ENCODE measurements around the gene PHF10.
"Not testable (repeated sequence)": the region's sequence is repeated elsewhere in the genome, so short reads cannot be mapped to it uniquely, and the experiment has no call there.

The PHF10 gene

DNA sequence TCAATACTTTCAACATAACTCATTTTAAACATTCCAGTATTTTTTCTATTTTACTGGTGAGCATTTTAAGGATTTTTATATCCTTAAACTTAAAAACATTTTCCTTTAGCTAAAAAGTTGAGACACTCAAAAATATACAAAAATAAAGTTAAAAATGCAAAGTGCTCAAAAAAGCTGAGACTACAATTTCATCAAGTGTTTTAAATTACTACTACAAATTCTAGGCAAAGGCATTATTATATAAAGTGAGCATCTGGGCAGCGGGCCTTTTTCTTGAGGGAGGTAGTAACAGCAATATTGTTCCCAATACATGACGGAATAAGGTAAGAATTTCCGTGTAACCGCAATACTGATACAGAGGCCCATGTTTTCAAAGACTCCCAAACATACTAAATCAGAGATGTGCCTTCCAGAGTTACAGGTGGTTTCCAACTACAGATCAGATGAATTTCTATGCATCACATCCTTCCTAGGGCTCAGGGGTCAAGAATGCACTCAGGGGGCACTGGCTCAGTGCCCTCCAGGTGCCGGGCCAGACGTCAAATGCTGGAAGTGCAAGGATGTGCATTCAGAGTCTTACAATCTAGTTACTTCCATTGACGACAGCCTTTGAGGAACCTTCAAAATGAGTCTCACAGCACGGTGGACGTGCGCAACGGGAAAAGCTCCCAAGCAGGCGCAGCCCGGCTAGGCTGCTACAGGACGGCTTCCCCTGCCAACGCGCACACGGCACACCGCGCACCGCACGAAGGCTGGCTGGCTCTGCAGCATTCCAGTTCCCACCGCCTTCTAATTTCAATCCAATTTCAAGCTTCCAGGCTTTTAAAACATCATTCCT is 1.7 kb downstream of the PHF10 start:
- ATAC-seq: peak in 1 of 2 donors; percentile 3

DNA sequence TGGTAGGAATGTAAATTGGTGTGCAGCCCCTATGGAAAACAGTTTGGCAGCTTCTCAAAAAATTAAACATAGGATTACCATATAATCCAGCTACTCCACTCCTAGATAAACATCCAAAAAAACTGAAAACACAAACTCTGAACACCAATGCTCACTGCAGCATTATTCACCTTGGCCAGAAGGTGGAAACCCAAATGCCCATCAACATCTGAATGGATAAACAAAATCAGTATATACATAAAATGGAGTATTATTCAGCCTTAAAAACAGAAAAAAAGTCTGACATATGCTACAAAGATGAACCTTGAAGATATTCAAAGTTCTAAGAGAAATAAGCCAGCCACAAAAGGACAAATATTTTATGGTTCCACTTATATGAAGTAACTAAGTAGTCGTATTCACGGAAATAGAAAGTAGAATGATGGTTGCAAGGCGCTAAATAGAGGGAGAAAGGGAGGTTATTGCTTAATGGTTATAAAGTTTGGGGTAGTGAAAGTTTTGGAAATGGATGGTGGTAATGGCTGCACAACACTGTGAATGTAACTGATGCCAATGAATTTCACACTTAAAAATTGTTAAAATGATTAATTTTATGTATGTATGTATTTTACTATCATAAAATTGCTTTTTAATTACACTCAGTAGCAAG is 4.0 kb downstream of the PHF10 start:
- no peak for ATAC-seq

- ATAC-seq: no peak
Observed at GRCh38 chr6:169719117-169719516, 5.2 kb downstream of the PHF10 start.

DNA sequence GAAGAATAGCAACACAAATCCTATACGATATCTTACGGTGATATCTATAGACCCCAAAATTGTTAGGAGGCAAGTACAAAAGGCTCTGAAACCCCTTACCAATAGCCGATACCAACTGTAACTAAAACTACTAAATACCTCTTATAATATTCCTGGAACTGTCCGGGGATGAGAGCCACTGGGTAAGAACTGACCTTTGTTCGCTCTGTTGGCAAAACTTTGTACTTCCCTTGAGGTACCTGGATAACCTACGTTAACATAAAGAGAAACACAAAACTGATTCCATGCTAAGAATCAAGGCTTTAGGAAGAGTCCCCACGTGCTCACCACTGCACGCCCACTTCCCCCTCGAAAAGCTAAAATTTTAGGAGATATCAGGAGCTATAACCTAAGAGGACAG is 9.7 kb downstream of the PHF10 start:
- ATAC-seq: no peak

GRCh38 chr6:169714178-169714577 is 10.1 kb downstream of the PHF10 start:
- ATAC-seq: peak; percentile 61 to 63

DNA sequence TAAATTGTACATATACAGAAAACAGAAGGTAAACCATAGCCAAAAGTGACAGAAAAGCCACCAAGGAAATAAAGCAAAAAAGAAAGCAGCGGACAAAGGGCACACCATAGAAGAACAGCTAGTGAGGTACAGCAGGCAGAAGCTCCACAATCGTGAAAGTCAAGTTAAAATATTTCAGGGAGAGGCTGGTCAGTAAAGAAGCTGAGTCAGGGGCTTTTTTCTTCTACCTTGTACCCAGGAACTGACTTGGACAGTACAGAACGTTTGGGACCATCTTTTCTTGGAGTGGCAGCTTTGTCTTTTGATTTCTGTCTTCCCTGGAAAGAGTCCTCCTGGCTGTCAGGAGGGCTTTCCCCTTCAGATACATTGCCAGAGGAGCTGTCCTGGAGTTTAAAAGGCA is 14.3 kb downstream of the PHF10 start:
- no peak for ATAC-seq

DNA sequence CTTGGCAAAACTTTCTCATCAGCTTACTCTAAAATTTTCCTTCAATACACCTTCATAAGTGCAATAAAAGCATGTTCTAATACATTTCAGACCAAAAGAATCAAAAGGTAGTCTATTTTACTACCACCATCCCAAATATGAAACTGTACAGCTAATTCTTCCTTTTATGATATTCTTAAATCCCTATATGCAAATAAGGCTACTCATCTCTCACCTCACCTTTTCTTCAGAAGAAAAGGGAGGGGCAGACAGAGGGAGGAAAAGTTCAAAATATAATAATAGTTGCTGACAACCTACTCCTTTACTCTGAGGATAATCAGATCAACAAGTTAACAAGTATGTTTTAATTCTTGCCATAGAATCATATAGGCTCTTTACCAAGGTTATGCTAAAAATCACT is 15.0 kb downstream of the PHF10 start:
- peak; percentile 17 to 41 for ATAC-seq

DNA sequence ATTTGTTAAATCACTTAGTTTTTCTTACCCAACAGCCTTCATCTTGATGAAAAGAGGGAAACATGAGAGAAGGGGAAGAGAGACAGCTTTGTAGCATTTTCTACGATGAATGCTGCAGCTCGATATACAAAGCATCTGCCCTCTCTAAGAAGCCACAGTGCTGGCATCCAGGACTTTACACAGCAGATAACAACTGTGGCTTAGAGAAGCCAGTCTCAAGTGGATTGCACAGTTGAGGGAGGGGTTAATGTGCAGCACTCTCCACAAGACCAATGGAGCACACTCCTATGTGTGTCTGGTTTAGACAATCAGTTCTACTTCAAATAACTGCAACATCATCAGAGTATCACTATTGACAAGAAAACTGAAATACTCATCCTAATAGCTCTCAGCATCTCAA is 16.5 kb downstream of the PHF10 start:
- no peak for ATAC-seq

- peak; percentile 2 to 3 for ATAC-seq
Observed at GRCh38 chr6:169702840-169703246, 21.5 kb downstream of the PHF10 start.

GRCh38 chr6:169701954-169702839 is 22.1 kb downstream of the PHF10 start, which contains the start of the genes C6orf120 and WDR27:
Gene C6orf120 (plus strand): TSS chr6:169702126. CDS start chr6:169702460, 334 bp downstream.
Gene WDR27 (minus strand): TSS chr6:169702029. CDS start chr6:169689005, 13,024 bp downstream.
- ATAC-seq: peak; percentile 92 to 93

GRCh38 chr6:169701311-169701953 is 22.9 kb downstream of the PHF10 start:
- no peak for ATAC-seq

DNA sequence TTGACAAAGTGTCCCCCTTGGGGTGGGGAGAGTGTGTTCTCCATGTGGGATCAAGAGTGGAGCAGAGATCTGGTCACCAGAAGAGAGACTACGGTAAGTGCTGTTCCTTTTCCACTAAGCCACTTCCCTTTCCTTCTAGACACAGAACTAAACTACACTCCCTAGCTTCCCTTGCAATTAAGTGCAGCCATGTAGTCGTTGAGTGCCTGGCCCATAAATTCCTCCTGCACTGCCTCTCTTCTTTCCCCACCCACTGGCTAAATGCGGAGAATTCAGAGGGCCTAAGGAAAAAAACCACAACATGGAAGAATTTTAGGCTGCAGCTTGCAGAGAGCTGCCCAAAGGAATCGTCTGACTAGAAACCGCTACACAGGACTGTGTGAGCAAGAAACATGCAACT is 24.0 kb downstream of the PHF10 start:
- ATAC-seq: no peak

DNA sequence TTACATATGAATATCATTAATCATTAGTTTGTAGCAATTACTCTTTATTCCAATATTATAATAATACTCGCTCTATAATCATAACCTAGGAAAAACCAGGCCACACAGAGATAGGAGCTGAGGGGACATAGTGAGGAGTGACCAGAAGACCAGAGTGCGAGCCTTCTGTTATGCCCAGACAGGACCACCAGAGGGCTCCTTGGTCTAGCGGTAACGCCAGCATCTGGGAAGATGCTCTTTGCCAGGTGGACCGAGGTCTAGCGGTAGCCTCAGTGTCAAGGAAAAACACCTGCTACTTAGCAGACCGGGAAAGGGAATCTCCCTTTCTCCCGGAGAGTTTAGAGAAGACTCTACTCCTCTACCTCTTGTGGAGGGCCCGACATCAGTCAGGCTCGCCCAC is 27.2 kb downstream of the PHF10 start:
- ATAC-seq: not testable (repeated sequence)

GRCh38 chr6:169695131-169695530 is 29.2 kb downstream of the PHF10 start:
- ATAC-seq: no peak

DNA sequence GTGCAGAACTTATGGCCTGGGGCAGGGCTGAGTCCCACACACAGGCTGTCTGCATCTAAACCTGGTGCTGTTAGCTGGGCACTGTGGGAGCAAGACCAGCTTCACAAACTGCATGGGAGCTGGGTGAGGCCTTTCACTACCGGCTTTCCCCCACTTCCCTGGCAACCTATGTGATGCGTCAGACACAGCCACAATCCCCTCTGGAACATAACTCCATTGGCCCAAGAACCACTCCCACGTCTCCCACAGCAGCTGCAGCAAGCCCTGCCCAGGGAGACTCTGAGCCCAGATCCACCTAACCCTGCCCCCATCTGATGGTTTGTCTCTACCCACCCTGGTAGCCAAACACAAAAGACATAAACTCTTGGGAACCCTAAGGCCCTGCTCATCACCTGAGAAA is 31.8 kb downstream of the PHF10 start:
- no peak for ATAC-seq

DNA sequence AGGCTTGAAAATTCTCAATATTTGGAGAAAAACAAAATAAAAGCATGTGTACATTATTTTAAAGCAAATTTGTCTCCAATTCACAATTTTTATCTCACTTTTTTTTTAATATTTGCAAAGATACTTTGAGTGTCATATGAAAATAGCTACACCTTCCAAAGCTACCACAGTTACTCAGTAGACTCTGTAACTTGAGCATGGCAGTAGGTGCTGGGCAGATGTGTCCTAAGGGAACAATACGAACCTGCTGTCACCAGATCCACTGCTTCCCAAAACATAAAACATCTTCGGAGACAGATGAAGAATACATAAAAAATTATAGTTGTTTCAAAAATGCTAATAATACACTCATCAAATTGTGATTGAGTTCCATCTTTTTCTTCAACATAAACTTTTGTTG is 33.0 kb downstream of the PHF10 start:
- ATAC-seq: no peak

- ATAC-seq: no peak
Observed at GRCh38 chr6:169689287-169689686, 35.0 kb downstream of the PHF10 start.

DNA sequence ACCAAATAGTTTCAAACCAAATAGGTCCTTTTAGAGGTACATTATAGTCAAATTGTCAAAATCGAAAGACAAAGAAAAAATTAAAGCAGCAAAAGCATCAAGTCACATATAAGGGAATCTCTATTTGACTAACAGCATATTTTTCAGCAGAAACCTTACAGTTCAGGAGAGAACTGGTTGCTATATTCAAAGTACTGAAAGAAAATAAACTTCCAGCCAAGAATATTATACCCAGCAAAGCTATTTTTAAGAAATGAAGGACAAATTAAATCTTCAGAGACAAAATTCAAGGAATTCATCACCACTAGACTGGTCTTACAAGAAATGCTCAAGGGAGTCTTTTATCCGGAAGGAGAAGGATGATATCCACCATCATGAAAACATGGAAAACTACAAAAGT is 38.4 kb downstream of the PHF10 start:
- ATAC-seq: no peak

GRCh38 chr6:169684056-169684455 is 40.2 kb downstream of the PHF10 start:
- ATAC-seq: no peak

GRCh38 chr6:169678342-169678741 is 46.0 kb downstream of the PHF10 start:
- ATAC-seq: no peak

DNA sequence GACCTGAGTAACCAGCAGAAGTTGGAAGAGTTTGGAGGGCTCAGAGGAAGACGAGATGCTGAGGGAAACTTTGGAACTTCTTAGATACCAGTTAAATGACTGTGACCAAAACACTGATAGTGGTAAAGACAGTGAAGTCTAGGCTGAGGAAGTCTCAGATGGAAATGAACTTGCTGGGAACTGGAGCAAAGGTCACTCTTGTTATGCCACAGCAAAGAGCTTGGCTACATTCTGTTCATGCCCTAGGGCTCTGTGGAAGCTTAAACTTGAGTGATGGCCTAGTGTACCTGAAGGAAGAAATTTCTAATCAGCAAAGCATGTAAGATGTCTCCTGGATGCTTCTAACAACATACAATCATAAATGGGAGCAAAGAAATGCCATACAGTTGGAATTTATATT is 47.2 kb downstream of the PHF10 start:
- ATAC-seq: no peak

DNA sequence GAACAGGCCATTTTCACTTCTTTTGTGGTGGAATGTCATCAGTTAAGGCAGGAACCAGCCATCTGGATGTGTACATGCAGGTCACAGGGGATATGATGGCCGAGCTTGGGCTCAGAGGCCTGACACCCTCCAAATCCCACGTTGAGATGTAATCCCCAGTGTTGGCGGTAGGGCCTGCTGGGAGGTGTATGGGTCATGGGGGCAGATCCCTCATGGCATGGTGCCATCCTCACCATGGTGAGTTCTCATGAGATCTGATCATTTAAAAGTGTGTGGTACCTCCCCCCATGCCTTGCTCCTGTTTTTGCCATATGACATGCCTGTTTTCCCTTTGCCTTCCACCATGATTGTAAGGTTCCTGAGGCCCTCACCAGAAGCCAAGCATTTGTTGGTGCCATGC is 49.3 kb downstream of the PHF10 start:
- no peak for ATAC-seq

- no peak for ATAC-seq
Observed at GRCh38 chr6:169671563-169671962, 52.7 kb downstream of the PHF10 start.

Data from activated CD4-positive, CD25-positive, alpha-beta regulatory T cell treated with anti-CD3 and anti-CD28 coated beads, Interleukin-2, amount 50 U/mL, for 24 hours (primary cell).